T-helper 2 cell treated with Interferon-gamma antibody and Interleukin-4, amounts not matched to agents 100 ng/mL and 5 ng/mL, for 36 hours (primary cell): Measurements from ENCODE around the gene S100A13. TPM values are rescaled to one million over a fixed set of nuclear protein-coding genes. Genes with fewer than 3 reads are reported as not detected.

Experiments
- intact Hi-C: fragments of 100-400 bp; cut with micrococcal nuclease; formaldehyde crosslinking; loops from one replicate; pipeline ENCODE4 v1.15.1; 2023
- total RNA-seq: library from RNA; stranded (reverse); gene quantifications from 2 replicates; pipeline ENCODE4 v1.2.3, GENCODE V29; 2022

Gene S100A13
- total RNA-seq, 1 donor from 2014 or later: 4.1 TPM

- intact Hi-C loops: no loop called here
Measured at GRCh38 chr1:153628638-153629342, 1.5 kb upstream of the S100A13 start.

GRCh38 chr1:153627715-153628626, 666 bp upstream of the S100A13 start, which contains the start of gene S100A1:
Gene S100A1, plus strand, starts transcription at chr1:153628434. Its CDS starts 2,088 bp downstream, at chr1:153630522.
- intact Hi-C loops: no loop called here

- intact Hi-C loops: no loop called here
Measured at GRCh38 chr1:153626477-153626903, 815 bp downstream of the S100A13 start.

GRCh38 chr1:153624965-153625611, 2.2 kb downstream of the S100A13 start:
- intact Hi-C loops: no loop called here

GRCh38 chr1:153623101-153623500, 4.2 kb downstream of the S100A13 start:
- intact Hi-C loops: no loop called here

GRCh38 chr1:153619171-153619570, 8.1 kb downstream of the S100A13 start:
- intact Hi-C loops: no loop called here

- intact Hi-C loops: loop anchor here (1.0 kb wide), 3 partner anchors 45 to 108 kb away; no protein-coding TSS in a partner anchor
Measured at GRCh38 chr1:153617663-153618062, 9.6 kb downstream of the S100A13 start.

GRCh38 chr1:153616917-153617311, 10.4 kb downstream of the S100A13 start:
- intact Hi-C loops: loop anchor here (1.0 kb wide), 3 partner anchors 45 to 108 kb away; no protein-coding TSS in a partner anchor

GRCh38 chr1:153616144-153616916, 11.0 kb downstream of the S100A13 start, which contains the start of gene S100A14:
Gene S100A14, minus strand, starts transcription at chr1:153616325. Its CDS starts 467 bp downstream, at chr1:153615858.
- intact Hi-C loops: no loop called here

GRCh38 chr1:153615406-153615805, 11.9 kb downstream of the S100A13 start:
- intact Hi-C loops: no loop called here

- intact Hi-C loops: no loop called here
Measured at GRCh38 chr1:153614906-153615305, 12.4 kb downstream of the S100A13 start.

GRCh38 chr1:153614189-153614900, 13.0 kb downstream of the S100A13 start:
- intact Hi-C loops: no loop called here

- intact Hi-C loops: no loop called here
Measured at GRCh38 chr1:153613406-153613805, 13.9 kb downstream of the S100A13 start.

GRCh38 chr1:153612755-153613331, 14.5 kb downstream of the S100A13 start, which contains the start of gene S100A16:
Gene S100A16, minus strand, starts transcription at chr1:153613137. Its CDS starts 4,986 bp downstream, at chr1:153608151.
- intact Hi-C loops: no loop called here

- intact Hi-C loops: no loop called here
Measured at GRCh38 chr1:153612111-153612754, 15.1 kb downstream of the S100A13 start.

- intact Hi-C loops: no loop called here
Measured at GRCh38 chr1:153611356-153611755, 15.9 kb downstream of the S100A13 start.

- intact Hi-C loops: no loop called here
Measured at GRCh38 chr1:153610811-153611301, 16.4 kb downstream of the S100A13 start.

- intact Hi-C loops: no loop called here
Measured at GRCh38 chr1:153610334-153610733, 17.0 kb downstream of the S100A13 start.

- intact Hi-C loops: no loop called here
Measured at GRCh38 chr1:153609585-153609907, 17.8 kb downstream of the S100A13 start.
